Measurements from ENCODE around the gene ZNF319.

Gene ZNF319

DNA sequence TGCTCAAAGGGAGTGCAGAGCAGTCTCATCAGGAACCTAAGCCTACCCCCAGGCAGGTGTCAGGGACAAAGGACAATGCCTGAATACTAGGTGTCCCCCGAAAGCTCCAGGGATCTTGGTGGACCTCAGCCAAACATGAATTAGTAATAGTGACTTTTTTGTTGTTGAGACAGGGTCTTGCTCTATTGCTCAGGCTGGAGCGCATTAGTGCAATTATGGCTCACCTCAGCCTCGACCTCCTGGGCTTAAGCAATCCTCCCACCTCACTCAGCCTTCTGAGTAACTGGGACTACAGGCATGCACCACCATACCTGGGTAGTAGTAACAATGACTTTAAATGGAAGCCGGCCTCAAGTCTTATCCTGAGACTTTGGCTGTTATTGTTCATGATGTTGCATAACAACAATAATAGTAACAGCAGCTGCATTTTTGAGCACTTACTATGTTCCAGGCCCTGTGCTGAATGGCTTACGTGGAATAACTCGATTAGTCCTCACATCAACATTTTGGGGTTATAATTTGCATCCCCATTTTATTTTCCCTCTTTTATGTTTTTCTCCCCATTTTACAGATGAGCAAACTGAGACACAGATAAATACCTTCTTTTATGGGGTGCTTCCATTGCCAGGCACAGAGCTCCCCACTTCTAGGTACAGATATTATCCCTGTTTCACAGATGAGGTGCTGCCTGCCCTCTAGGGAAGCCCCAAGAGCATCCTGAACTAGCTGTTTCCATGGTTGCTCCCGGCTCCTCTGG lies 49.1 kb downstream of the ZNF319 start:
- no peak for DNase-seq

DNA sequence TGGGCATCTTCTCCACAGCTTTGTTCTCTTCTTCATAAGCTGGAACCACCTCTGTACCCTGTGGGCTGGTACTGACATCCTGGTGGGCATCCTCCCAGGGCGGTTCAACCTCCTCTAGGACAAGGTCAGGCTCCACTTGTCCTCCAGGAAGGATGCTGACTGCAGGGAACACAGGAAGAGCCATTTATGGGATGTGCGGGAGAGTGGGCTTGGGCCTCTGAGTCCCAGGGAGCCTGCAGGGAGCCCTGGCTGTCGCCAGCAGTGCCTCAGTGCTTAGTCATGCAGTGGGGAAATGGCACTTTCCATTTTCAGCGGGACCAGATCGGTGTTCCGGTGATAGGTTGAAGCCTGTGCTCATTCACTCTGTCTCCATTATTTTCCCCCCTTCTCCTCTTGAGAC lies 50.1 kb downstream of the ZNF319 start:
- DNase-seq: no peak

DNA sequence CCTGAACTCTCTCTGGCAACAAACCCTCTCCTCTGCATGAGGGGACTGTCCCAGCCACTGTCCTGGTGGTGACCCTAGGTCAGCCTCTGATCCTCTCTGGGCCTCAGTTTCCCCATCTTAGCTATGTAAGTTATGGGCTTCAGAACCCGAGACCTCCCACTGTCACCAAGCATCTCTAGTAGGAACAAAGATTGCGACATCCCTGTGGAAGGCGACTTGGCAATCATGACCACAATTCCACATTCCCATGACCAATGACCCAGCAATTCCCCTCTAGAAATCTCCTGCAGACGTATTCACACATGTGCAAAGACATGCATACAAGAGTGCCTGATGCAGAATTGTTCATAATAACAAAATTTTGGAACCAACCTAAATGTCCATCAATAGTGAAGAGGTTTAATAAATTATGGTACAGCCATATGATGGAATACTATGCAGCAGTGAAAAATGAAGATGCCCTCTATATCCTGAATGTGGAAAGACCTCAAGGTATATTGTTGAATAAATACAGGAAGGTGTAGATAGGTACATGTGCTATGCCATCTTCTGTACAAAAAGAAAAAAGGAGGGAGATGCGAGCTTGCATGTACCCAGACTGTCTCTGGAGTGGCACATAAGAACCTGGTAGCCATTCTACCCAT lies 50.8 kb downstream of the ZNF319 start:
- DNase-seq: no peak

DNA sequence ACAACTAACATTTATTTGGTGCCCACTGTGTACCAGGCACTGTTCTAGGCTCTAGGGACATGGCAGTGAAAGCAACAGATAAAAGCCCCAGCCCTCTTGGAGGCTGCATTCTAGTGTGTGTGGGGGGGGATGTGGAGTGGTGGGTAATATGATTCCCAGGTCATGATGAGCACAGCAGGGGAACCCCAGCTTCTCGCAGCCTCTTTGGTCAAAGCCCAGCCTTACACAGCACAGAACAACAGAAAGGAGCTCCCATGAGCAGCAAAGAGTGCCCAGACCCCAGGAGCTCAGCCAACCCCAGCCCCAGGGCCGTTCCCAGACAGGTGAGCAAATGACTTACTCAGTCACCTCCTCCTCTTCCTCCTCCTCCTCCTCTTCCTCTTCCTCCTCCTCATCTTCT lies 51.5 kb downstream of the ZNF319 start:
- DNase-seq: no peak

DNA sequence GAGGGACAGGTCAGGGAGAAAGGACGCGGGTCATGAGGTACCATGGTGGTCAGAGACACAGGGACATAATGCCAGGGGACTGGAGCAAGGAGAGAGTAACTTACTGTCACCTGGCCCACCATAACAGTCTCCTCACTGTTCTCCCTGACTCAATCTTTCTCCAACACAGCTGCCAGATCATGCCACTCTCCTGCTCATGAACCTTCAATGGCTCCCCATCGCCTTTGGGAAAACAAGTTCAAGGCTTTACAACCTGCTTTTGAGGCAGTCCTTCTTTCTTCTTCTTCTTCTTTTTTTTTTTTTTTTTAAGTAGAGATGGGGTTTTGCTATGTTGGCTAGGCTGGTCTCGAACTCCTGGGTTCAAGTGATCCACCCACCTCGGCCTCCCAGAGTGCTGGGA lies 52.4 kb downstream of the ZNF319 start:
- no peak for DNase-seq

DNA sequence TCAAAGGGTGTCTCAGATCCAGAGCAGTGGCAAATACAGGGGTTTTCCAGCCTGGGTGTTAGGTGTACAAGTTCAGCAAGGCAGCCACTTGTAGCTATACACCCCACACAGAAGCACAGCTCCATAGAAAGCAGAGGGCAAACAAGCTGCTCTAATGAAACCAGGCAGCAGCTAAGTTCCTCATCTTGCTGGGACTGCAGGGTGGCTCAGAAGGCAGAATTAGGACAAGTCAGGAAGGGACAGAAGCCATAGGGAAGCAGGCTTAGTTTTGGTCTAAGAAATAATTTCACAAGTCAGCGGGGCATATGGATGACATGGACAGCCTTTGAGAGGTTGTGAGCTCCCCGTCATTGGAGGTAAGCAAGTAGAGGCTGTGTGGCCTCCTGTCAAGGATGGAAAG lies 53.2 kb downstream of the ZNF319 start:
- no peak for DNase-seq

DNA sequence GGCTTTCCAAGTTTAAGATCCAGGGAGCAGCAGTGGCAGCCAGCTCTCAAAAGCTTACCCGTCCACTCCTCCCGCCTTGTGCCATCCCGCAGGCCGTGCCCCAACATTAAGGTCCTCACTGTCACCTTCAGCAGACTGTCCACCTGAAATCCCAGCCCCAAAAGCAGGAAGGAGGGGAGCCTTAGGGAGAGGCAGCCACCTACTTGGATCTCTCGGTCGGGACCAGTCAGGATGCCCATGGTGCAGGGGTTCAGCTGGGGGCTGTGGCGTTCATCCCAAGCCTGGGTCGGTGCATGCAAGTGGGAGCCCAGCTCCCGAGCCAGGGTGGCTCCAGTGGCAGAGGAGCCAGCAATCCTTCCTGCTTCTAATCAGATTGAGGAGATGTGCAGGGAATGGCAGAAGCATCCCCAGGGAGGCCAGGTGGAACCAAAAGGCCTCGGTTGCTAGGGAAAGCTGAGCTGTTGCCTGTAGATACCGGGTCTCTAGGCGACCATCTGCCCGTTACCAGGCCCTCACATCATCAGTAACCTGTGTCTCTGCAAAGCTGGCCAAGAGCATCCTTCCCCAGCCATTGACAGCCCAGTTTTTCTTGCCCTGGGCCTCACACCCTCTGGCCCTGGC lies 54.2 kb downstream of the ZNF319 start:
- DNase-seq: no peak

DNA sequence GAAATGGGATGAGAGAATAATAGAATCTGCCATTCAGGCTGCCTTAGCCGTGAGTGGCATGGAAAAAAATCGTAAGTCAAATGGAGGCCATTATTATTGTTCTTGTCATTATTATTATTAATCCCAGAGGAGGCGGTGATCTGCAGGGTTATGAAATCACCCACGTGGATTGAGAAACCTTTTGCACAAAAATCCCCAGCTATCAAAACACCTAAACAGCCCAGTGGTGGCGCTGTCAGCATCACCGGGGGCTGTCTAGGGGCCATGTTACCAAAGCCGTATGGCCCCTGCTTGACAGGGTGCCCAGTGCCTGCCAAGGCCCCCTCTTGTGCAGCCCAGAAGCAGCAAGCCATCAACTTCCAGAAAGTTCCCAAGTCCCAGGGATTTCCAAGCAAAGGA lies 54.7 kb downstream of the ZNF319 start:
- no peak for DNase-seq

DNA sequence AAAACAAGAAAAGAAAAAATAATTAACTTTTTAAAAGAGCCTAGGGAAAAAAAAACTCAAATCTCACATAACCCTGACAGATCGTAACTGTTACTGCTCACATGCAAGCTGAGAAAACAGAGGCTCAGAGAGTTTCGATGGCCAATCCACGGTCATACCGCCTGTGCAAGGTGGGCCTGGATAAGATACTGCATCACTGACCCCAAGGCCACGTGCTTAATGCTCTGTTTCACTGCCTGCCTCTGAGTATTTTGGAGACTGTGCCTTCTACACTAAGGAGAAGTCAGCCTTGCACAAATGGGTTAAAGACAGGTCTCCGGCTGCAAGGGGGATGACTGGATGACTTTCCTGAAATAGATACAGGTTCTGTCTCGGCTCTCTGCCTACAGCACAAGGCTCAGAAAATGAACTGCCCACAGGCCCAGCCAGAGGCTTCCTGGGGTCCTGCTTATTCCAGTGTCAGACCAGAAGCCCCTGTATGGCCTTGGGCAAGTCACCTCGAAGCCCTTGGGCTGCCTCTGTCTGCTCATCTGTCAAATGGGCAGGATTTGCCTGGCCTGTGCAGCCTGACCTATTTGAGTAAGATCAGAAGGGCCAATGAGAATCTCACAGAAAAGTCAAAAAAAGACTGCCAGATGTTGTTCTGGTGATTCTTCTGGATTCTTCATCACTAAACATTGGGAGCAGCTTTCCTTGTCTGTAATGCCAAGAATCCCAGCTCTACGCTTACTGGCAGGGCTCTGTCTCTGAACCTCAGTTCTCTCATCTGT lies 55.3 kb downstream of the ZNF319 start:
- DNase-seq: no peak
